GM10266 (cell line): ENCODE measurements around the gene PRKAR2B.
A peak's percentile ranks its signal among the peaks of the same experiment; 100 is the strongest.
"Not testable (repeated sequence)": the region's sequence is repeated elsewhere in the genome, so short reads cannot be mapped to it uniquely, and the experiment has no call there.

ENCODE experiments used
- DNase-seq: peaks from one replicate; pipeline ENCODE4 v3.0.0; 2012; ENCODE audit errors: extremely low spot score
- TF ChIP-seq, protein P1 (sequence below): IDR thresholded peaks from 2 replicates; pipeline ENCODE4 v1.5.1; 2012; ENCODE audit warnings: mild to moderate bottlenecking, low read depth; ENCODE audit not compliant: control insufficient read depth, insufficient read depth; ENCODE audit errors: missing control alignments

PRKAR2B gene

DNA sequence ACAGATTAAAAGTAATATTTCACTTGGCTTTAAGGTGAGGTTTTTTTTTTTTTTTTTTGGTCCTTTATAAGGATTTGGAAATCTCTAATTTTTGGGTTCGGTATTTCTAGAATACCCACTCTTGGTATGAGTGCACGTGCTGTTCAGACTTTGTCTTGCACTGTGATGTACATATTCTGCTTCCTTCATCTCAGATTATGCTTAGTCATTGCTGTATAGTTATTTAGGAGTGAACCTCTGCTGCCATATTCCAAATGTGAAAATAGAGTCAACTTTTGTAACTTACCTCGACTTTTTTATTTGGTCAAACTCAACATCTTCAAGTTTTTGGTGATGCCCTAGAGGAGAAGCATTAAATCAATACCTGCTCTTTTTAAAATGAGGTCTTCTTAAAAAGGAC is 84.2 kb downstream of the PRKAR2B start:
- TF ChIP-seq, protein P1, sequence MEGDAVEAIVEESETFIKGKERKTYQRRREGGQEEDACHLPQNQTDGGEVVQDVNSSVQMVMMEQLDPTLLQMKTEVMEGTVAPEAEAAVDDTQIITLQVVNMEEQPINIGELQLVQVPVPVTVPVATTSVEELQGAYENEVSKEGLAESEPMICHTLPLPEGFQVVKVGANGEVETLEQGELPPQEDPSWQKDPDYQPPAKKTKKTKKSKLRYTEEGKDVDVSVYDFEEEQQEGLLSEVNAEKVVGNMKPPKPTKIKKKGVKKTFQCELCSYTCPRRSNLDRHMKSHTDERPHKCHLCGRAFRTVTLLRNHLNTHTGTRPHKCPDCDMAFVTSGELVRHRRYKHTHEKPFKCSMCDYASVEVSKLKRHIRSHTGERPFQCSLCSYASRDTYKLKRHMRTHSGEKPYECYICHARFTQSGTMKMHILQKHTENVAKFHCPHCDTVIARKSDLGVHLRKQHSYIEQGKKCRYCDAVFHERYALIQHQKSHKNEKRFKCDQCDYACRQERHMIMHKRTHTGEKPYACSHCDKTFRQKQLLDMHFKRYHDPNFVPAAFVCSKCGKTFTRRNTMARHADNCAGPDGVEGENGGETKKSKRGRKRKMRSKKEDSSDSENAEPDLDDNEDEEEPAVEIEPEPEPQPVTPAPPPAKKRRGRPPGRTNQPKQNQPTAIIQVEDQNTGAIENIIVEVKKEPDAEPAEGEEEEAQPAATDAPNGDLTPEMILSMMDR, result no peak
- no peak for DNase-seq

- TF ChIP-seq, protein P1, result no peak
- no peak for DNase-seq
These were observed 86.1 kb downstream of the PRKAR2B start for GRCh38 chr7:107130487-107131220.

GRCh38 chr7:107133396-107133795 is 88.9 kb downstream of the PRKAR2B start:
- no peak for DNase-seq
- TF ChIP-seq, protein P1, result no peak

DNA sequence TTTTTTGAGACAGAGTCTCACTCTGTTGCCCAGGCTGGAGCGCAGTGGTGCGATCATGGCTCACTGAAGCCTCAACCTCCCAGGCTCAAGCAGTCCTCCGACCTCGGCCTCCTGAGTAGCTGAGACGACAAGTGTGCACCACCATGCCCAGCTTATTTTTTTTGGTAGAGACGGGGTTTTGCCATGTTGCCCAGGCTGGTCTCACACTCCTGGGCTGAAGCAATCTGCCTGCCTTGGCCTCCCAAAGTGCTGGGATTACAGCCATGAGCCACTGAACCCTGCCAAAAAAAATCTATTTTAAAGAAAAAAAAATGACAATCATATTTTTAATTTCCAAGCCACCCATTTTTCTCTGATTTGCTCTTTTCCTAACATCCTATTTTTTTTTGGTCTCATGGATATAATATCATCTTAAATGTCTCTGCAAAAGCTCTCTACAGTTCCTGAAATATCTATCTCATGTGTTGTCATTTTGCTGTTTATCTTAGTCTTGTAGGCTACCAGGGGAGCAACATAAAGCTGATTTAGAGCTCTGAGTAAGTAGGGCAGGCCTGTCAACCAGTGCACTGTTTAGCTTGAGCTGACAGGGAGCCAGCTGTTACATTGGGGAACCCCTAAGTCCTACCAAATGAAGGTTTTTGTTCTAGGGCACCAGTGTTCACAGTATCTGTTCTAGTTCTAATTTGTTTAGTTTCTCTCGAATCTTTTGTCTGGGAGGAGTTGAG is 94.4 kb downstream of the PRKAR2B start:
- DNase-seq, result no peak
- TF ChIP-seq, protein P1, result no peak

GRCh38 chr7:107143875-107144274 is 99.4 kb downstream of the PRKAR2B start:
- not testable (repeated sequence) for DNase-seq

- TF ChIP-seq, protein P1, result no peak
These were observed 100.7 kb downstream of the PRKAR2B start for GRCh38 chr7:107145067-107145838.

GRCh38 chr7:107147464-107148393 is 103.2 kb downstream of the PRKAR2B start:
- TF ChIP-seq, protein P1, result peak; percentile 68
- peak; percentile 20 for DNase-seq

More at GRCh38 chr7:107145067-107145838, 100.7 kb downstream of the PRKAR2B start:
- DNase-seq, result no peak
